HepG2 (cell line): Measurements from ENCODE around the gene ZNRF3. TPM values are rescaled to one million over a fixed set of nuclear protein-coding genes. Genes with fewer than 3 reads are reported as not detected.

Experiments
- CHCHD3 ChIP-seq: sonication (generic); formaldehyde crosslinking; IDR thresholded peaks from 2 replicates; pipeline ENCODE4 v1.8.0; 2022; ENCODE audit warnings: mild to moderate bottlenecking, missing genetic modification reagents, moderate library complexity
- ELF4 ChIP-seq: sonication (generic); formaldehyde crosslinking; IDR thresholded peaks from 2 replicates; pipeline ENCODE4 v1.5.0; 2020; ENCODE audit warnings: missing genetic modification reagents, mild to moderate bottlenecking, moderate library complexity, borderline replicate concordance
- ELK4 ChIP-seq: sonication (generic); formaldehyde crosslinking; IDR thresholded peaks from 2 replicates; pipeline ENCODE4 v1.9.0; 2021; ENCODE audit warnings: missing genetic modification reagents, borderline replicate concordance
- GATAD1 ChIP-seq: IDR thresholded peaks from 2 replicates; pipeline ENCODE4 v1.6.1; 2016; ENCODE audit warnings: missing genetic modification reagents, missing compliant biosample characterization
- LRRFIP1 ChIP-seq: sonication (generic); formaldehyde crosslinking; conservative IDR thresholded peaks from 2 replicates; pipeline ENCODE4 v1.4.0; 2020; ENCODE audit warnings: missing genetic modification reagents
- NCOA2 ChIP-seq: sonication (generic); formaldehyde crosslinking; IDR thresholded peaks from 2 replicates; pipeline ENCODE4 v1.8.0; 2022; ENCODE audit warnings: inconsistent platforms
- NR2F6 ChIP-seq, 2 experiments: IDR thresholded peaks; 2 replicates each; pipeline ENCODE4 v1.6.1; 2016; ENCODE audit warnings: antibody characterized with exemption in 1 of 2, mild to moderate bottlenecking in 1 of 2
- POLR2A ChIP-seq, 2 experiments: IDR thresholded peaks; 2 replicates each; pipeline ENCODE4 v1.6.1; 2011; ENCODE audit warnings: low read depth in 2 of 2, low read length in 2 of 2, mild to moderate bottlenecking in 1 of 2, moderate library complexity in 1 of 2; ENCODE audit not compliant: insufficient read depth in 1 of 2
- PRDM15 ChIP-seq: sonication (generic); formaldehyde crosslinking; IDR thresholded peaks from 2 replicates; pipeline ENCODE4 v1.4.0; 2020; ENCODE audit warnings: missing genetic modification reagents
- ZBTB1 ChIP-seq: sonication (generic); formaldehyde crosslinking; IDR thresholded peaks from 2 replicates; pipeline ENCODE4 v1.4.0; 2020; ENCODE audit warnings: missing genetic modification reagents, borderline replicate concordance
- ZBTB25 ChIP-seq: IDR thresholded peaks from 2 replicates; pipeline ENCODE4 v1.6.1; 2018; ENCODE audit warnings: missing genetic modification reagents
- ZBTB8A ChIP-seq: sonication (generic); formaldehyde crosslinking; IDR thresholded peaks from 2 replicates; pipeline ENCODE4 v1.4.0; 2020; ENCODE audit warnings: mild to moderate bottlenecking, low read depth, missing genetic modification reagents, borderline replicate concordance
- ZFP36L2 ChIP-seq: sonication (generic); formaldehyde crosslinking; IDR thresholded peaks from 2 replicates; pipeline ENCODE4 v1.4.0; 2020; ENCODE audit warnings: missing genetic modification reagents
- ZNF10 ChIP-seq: sonication (generic); formaldehyde crosslinking; IDR thresholded peaks from 2 replicates; pipeline ENCODE4 v1.4.0; 2020; ENCODE audit warnings: mild to moderate bottlenecking, low read depth, missing genetic modification reagents, borderline replicate concordance
- ZNF451 ChIP-seq: sonication (generic); formaldehyde crosslinking; IDR thresholded peaks from 2 replicates; pipeline ENCODE4 v1.5.0; 2020; ENCODE audit warnings: mild to moderate bottlenecking, missing genetic modification reagents
- ZNF652 ChIP-seq: IDR thresholded peaks from 2 replicates; pipeline ENCODE4 v1.6.1; 2016; ENCODE audit warnings: low read depth, borderline replicate concordance
- ZNF691 ChIP-seq: sonication (generic); formaldehyde crosslinking; IDR thresholded peaks from 2 replicates; pipeline ENCODE4 v1.4.0; 2020; ENCODE audit warnings: missing genetic modification reagents, low read depth, mild to moderate bottlenecking, borderline replicate concordance
- ZNF772 ChIP-seq: sonication (generic); formaldehyde crosslinking; IDR thresholded peaks from 2 replicates; pipeline ENCODE4 v1.5.0; 2020; ENCODE audit warnings: mild to moderate bottlenecking, missing genetic modification reagents
- ZNF776 ChIP-seq: sonication (generic); formaldehyde crosslinking; IDR thresholded peaks from 2 replicates; pipeline ENCODE4 v1.4.0; 2020; ENCODE audit warnings: mild to moderate bottlenecking, missing genetic modification reagents
- polyA plus RNA-seq, 8 experiments: library from polyadenylated mRNA; depleted of rRNA in 3 of 8; stranded (reverse) in 7 of 8; unstranded in 1 of 8; fragments of >200 nt; fragmentation: Illumina TruSeq in 4 of 8; extraction: Trizol in 4 of 8; gene quantifications; 2 replicates each; pipeline versions ENCODE4 v1.2.1 to v1.2.3, GENCODE V29; 2011 to 2016; ENCODE audit warnings: low read depth in 4 of 8, missing spikeins in 1 of 8, mixed read lengths in 1 of 8; ENCODE audit not compliant: insufficient read depth in 1 of 8
- total RNA-seq, 5 experiments: library from RNA; depleted of rRNA; stranded (reverse); fragments of >200 nt; fragmentation: Illumina TruSeq; extraction: Trizol; gene quantifications; 2 replicates each; pipeline ENCODE4 v1.2.3, GENCODE V29; 2016; ENCODE audit warnings: low read depth in 1 of 5

ZNRF3 gene
- total and polyA plus RNA-seq, 2 of the 13 experiments (the other 11 are each of a cell fraction or from before 2014, with no cell fraction given), result 20.3 to 36.7 TPM

GRCh38 chr22:28978863-28979796 is 95.8 kb downstream of the ZNRF3 start (continued):
- TF ChIP-seq ELK4 (CRISPR knock-in tag) (no peak), CHCHD3 (CRISPR knock-in tag) (no peak), ZNF776 (CRISPR knock-in tag) (no peak), ELF4 (no peak), ZNF772 (0 out of 2 replicates have a peak, but pooled peaks have one; percentile 51), PRDM15 (CRISPR knock-in tag) (peak; percentile 48; the same call in 1 of the 2 replicates), ZBTB1 (CRISPR knock-in tag) (no peak), ZBTB8A (CRISPR knock-in tag) (no peak), ZNF10 (CRISPR knock-in tag) (no peak), LRRFIP1 (CRISPR knock-in tag) (no peak), ZNF652 (no peak; the same call in 1 of the 2 replicates), ZBTB25 (CRISPR knock-in tag) (peak; percentile 56; the same call in 1 of the 2 replicates), ZNF451 (no peak), NR2F6 (IDR thresholded peaks at IDR 0.05) (peak; percentile 96), NR2F6 (CRISPR knock-in tag; IDR thresholded peaks at IDR 0.05) (peak; percentile 91), POLR2A (IDR thresholded peaks at IDR 0.05; ENCODE audit: insufficient read depth in 1 of 2, low read depth in 2 of 2, low read length in 2 of 2) (no peak), ZFP36L2 (CRISPR knock-in tag) (no peak), GATAD1 (peak; percentile 29; the same call in 1 of the 2 replicates), ZNF691 (CRISPR knock-in tag) (no peak; the same call in 1 of the 2 replicates), NCOA2 (peak; percentile 91)
